CD4-positive, alpha-beta T cell treated with Interleukin-15 for 4 hours (primary cell): ENCODE results near the gene OR52W1.
"Not testable (repeated sequence)": the region's sequence is repeated elsewhere in the genome, so short reads cannot be mapped to it uniquely, and the experiment has no call there.

Experiments
- DNase-seq: peaks from one replicate; pipeline ENCODE4 v3.0.0-alpha.2; 2020; ENCODE audit warnings: low spot score

The OR52W1 gene

GRCh38 chr11:6217722-6218121 lies 18.7 kb downstream of the OR52W1 start:
- DNase-seq: no peak

GRCh38 chr11:6219359-6219758 lies 20.3 kb downstream of the OR52W1 start:
- no peak for DNase-seq

GRCh38 chr11:6223854-6224253 lies 24.8 kb downstream of the OR52W1 start:
- DNase-seq: no peak

GRCh38 chr11:6224421-6224820 lies 25.4 kb downstream of the OR52W1 start:
- DNase-seq: no peak

GRCh38 chr11:6225024-6225423 lies 26.0 kb downstream of the OR52W1 start:
- DNase-seq: no peak

- DNase-seq: no peak
These were observed 26.9 kb downstream of the OR52W1 start for GRCh38 chr11:6225896-6226295.

- DNase-seq: peak; percentile 13
These were observed 29.5 kb downstream of the OR52W1 start for GRCh38 chr11:6228520-6228919.

GRCh38 chr11:6229911-6230310 lies 30.9 kb downstream of the OR52W1 start:
- peak; percentile 31 for DNase-seq

GRCh38 chr11:6232899-6233298 lies 33.9 kb downstream of the OR52W1 start:
- no peak for DNase-seq

GRCh38 chr11:6233984-6234386 lies 35.0 kb downstream of the OR52W1 start:
- DNase-seq: no peak

GRCh38 chr11:6234387-6235107 lies 35.5 kb downstream of the OR52W1 start, which contains the start of gene FHIP1B:
TSS of gene FHIP1B (minus strand) at chr11:6234636. CDS start at chr11:6224516, 10,120 bp downstream.
- peak; percentile 100 for DNase-seq

- DNase-seq: no peak
These were observed 38.2 kb downstream of the OR52W1 start for GRCh38 chr11:6237266-6237665.

GRCh38 chr11:6237761-6238302 lies 38.8 kb downstream of the OR52W1 start:
- no peak for DNase-seq

- DNase-seq: no peak
These were observed 39.9 kb downstream of the OR52W1 start, which contains the start of gene CNGA4 for GRCh38 chr11:6238902-6239301. TSS of gene CNGA4 (plus strand) at chr11:6239089. CDS start at chr11:6239207, 118 bp downstream.

GRCh38 chr11:6240139-6240538 lies 41.1 kb downstream of the OR52W1 start:
- no peak for DNase-seq

- no peak for DNase-seq
These were observed 41.8 kb downstream of the OR52W1 start for GRCh38 chr11:6240781-6241180.

GRCh38 chr11:6241316-6241715 lies 42.3 kb downstream of the OR52W1 start:
- DNase-seq: no peak

GRCh38 chr11:6245536-6245935 lies 46.5 kb downstream of the OR52W1 start:
- no peak for DNase-seq

GRCh38 chr11:6248248-6248647 lies 49.2 kb downstream of the OR52W1 start:
- no peak for DNase-seq

- DNase-seq: not testable (repeated sequence)
These were observed 49.9 kb downstream of the OR52W1 start for GRCh38 chr11:6248897-6249296.
